ENCODE measurements around the gene AUTS2.

The AUTS2 gene

DNA sequence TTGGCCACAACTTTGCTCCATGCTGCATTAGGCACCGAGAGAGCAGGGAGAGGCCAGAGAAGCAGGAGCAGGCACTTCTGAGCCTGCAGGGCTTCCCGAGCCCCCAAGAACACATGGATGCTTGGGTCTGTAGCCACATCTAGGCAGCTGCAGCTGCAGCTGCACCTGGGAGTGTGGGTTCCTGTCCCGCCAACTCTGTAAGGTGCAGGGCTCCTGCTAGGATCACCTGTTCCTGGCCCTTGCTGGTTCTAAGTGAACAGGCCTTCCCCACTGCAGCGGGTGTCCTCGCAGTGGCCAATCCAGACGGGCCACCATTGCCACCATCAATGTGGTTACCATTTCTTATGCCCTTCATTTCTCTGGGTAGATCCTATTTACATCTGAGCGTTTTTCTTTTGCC lies 330.3 kb downstream of the AUTS2 start:
- DNase-seq: no peak

DNA sequence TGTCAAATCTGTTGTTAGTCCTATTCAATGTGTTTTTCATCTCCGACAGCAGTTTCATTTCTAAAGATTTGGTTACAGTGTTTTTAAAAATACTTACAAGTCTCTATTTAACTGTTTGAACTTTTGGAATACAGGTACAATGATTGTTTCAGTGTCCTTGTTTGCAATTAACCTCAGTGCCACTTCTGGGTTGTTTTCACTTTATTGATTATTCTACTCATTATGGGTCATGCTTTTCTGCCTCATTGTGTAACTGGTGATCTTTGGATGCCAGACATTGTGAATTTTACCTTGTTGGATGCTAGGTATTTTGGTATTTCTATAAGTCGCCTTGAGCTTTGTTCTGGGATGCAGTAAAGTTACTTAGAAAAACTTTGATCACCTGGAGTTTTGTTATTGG lies 331.3 kb downstream of the AUTS2 start:
- no peak for DNase-seq

DNA sequence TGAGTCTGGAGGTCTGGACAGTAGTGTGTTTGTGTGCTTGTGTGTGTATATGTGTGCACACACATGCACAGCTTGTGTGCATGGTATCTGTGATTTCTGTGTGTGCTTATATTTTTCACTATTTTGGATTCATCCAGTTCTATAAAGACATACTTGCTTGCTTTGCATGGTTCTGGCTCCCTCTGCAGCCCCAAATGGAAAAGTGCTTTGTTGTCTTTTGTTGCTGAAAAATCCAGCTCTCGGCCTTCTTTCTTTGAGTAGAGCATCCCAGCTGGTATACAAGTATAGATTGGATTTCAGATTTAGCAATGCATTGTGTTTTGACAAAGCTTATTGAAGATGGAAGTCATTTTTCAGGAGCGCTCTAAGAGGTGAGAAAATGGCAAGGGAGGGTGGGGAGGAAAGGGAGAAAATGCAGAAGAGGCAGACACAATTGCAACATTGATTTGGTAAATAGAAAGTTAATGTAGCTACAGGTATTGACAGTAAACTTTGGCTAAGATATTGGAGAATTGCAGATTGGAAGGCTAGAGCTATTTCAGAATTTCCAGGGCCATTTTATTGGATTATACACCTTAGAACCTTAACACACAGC lies 333.9 kb downstream of the AUTS2 start:
- DNase-seq: peak in 28 of 51 donors; percentile 1 to 71 (median 26)

DNA sequence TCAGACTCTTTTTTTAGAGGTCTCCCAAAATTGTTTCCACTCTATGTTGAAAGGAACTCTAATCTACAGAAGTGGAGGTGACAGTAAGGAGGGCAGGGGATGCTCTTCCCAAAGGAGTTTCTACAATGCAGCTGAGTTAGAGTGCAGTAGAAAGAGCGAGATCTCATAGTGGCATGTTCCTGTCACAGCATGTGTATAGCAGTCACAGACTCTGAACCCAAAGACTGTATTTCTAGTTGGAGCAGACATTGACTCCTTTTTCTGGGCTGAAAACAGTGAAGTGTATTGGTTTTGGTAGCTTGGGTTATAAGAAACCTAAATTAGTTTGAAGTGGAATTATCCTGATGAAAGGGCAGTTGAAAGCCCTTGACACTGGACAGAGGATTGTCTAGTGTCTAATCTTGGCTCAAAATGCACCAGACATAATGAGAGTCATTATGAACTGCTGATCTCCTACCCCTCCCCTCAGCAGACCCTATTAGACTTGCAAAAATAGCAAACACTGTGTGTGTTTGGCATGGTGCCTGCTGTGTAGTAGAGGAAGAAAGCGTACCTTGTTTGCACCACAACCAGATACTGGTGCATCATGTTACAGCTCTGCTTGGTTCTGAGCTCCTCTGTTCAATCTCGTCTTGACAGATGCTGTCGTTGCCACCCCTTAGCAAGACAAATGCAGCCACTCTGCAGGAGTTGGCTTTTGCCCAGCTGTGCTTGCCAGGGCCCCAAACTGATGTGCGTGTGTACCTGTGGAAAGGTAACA lies 336.0 kb downstream of the AUTS2 start:
- DNase-seq: peak in 42 of 51 donors; percentile 7 to 87 (median 60)

DNA sequence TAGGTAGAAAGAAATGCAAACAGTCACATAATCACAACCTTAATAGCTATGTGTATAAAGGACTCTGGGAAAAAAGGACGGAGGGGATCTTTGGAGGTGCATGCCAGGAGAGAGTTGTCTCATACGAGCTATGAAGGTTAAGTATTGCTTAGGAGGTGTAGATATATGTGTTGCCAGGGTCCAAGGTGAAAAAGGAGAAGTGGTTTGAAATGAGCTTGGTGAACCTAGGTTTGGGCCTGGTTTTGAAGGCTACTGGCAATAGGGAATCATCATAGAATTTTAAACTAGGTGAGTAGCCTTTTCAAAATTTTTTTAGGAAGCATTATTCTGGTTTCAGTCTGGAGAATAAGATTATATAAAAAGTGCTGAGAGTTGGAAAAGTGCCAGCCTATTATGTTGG lies 336.8 kb downstream of the AUTS2 start:
- DNase-seq: no peak

DNA sequence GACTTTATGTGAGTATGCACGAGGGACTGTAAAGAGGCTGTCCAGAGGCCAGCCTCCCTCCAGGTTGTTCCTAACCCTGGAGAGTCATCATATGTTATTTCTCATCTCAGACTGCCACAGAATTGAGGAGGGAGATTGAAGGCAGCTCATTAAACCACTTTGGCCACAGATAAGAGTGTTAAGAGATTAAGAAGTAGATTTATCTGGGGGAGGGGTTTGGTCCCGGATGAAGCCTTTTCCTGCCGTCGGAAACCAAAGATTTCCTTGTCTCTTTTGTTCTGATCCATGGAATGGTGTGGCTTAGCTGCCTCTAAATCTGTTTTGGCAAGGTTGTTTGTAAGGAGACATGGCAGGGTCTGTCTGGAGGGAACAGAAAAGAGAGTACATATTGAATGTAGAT lies 338.8 kb downstream of the AUTS2 start:
- DNase-seq: no peak

DNA sequence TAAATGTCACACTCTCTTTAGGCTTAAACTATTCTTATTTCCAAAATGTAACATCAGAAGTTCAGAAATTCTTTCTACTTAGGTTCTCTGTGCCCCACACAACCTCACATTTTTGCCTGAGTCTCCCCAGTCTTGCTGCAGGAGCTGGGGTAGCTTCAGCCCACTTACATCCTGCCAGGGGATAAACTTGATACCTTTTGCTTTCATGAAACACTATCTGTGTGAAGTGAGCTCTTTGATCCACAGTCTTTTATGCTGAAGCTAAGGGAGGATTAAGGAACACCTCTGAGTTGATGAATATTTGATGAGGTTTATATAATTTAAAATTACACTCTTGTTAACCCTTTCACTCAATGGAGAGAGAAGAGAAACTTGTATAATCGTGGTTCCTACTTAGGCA lies 341.0 kb downstream of the AUTS2 start:
- DNase-seq: no peak

DNA sequence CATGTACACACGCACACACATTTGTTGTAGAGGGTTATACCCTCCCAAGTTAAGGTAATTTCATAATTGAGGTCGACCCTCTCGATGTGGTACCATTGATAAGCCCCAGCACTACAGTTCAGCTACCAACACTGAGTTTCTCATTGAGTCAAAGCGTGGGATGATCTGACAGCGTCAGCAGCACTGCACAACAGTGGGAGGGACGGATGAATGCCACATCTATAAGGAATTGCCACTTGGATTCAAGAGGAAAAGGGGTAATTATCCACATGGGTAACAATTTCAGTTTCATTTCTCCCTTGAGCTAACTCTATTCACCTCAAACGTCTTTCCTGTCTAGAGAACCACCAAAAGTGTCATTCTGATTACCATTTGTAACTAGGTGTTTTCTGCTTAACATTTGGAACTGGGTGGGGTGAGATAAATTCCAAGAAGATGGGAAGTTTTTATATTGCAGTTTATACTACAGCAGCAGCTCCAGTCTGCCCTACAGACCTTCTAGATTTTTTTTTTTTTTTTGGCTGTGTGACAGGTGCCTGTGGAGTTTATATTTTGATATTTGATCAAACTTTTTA lies 342.9 kb downstream of the AUTS2 start:
- DNase-seq: no peak

DNA sequence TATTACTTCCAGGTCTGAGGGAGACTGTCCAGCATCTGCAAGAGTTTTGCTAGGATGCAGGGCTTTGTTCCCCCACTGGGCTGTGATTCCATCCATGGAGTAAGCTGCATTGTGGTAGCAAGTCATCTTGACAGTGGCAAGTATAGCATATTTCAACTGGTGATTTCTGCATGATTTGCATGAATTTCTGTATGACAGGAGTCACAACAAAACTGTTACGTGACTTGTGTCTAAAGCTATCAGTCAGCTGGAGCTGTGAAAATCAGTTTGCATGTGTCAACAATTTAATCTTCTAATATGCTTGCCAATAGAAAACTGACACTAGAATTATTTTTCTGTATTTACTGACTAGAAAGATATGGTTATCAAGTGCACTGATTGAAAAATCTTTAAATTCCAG lies 344.3 kb downstream of the AUTS2 start:
- no peak for DNase-seq

DNA sequence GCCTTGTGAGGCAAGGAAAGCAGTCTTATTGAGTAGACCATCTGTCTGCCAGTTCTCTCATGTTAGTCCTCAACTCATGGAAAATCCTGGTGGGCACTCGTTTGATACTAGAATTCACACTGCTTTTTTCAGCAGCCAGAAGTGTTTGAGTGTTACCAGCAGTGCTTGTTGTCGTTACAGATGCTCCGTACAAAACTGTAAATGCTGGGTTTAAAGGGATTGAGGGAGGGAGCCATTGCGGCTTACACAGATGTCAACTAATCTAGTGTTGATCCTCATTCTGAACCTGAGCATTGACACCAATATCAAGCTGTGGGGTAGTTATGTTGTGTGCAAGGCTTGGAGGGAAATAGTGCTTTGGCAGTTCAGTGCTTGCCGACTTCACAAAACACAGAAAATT lies 348.6 kb downstream of the AUTS2 start:
- no peak for DNase-seq

DNA sequence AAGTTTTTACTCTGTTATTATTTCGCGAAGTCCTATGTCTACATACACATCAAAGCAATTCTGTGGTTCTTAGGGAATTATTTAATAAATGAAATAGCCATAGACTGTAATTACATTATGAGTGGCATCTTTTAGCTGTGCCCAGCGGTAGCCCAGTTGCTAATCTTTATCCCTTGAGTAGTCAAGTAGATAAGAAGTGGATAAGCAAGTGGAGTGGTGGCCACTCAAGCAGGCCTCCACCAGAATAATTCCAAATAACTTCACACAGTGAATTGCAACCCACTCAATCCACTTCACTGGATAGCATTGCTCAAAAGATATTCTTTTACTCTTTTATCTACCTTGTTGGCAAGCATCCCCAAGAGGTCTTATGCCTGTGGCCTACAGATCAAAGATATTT lies 349.7 kb downstream of the AUTS2 start:
- DNase-seq: no peak

DNA sequence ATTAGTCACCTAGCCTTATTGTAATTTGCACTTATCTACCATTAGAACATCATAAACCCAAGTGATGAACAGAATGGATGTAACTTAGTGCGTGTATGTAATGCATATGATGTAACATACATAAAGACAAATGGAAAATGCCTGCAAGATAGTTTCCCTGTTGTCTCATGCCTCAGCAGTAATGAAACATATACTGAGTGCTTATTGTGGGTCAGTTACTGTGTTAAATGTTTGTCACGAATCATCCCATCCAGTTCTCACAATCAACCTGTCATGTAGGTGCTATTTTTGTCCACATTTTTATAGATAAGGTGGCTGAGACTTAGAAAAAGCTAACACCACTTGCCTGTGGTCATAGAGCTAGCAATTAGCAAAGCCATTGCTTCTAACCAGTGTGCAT lies 350.8 kb downstream of the AUTS2 start:
- no peak for DNase-seq

DNA sequence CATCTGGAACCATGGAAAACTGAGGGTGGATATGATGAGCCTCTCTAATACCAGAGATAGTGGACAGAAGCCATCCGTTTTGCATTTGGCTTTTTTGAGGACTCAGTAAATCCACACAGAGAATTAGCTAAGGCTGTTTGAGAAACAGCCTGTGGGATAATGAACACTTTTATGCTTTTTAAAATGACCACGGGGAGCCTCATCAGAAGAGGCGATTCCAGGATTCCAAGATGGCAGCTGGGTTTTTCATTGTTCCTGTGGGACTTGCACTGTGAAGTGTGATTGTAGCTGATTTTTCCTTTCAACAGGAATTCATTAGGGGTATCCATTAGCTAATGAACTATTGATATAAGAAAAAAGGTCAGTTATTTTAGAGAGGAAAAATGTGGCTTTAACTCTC lies 353.2 kb downstream of the AUTS2 start:
- DNase-seq: no peak

DNA sequence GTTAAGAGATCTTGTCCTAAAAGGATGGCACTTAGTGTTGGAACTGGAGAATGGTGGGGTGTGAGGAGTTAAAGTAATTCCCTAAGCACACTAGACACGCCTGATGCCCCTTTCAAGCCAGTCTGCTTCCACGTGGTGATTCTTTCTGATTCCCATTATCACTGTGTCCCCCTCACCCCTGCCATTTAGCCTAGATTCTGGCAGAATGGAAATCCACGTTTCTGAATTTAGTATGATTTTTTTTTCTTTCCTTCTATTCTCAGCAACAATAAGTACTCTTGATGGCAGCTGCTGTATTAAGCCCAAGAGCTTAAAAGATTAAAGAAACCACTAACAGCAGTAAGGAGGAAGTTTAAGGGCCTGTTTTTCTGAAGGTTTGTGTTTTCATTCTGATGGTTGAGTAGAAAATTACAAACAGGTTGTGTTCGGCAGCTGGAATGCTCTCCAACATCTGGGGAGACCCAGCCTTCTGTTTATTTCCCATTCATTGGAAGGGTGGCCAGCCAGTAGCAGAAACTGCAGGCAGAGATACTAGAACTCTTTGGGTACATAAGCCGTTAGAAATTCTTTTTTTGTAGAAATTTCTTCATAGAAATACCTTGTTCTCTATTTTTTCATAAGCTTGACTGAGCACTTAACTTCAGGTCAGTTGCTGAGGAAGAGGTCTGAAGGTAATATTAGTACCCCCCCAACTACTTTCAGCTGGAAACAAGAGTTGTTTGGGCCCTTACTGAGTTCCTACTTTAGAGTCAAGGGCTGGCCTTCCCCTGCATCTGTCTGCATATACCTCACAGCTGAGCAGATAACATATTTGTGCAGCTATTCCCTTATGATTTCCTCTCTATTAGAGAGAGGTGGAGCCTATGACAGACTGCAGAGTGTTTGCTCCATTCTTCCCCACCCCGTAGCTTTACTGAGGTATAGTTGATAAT lies 355.1 kb downstream of the AUTS2 start:
- no peak for DNase-seq

DNA sequence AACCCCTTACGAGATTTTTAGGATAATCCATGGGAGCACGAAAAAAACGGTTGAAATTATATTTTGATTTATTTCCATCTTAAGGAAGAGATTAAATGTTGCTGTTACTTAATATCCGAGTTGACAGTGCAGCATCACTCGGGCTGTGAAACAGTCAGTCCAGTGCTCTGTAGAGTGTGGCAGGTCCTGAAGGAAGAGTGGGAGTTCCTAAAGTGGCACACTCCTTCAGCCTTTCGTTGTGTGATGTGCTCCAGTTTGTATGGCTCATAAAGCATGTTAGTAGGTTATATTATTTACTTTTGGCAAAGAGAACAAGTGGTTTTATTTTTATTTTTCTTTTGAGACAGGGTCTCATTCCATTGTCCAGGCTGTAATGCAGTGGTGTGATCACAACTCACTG lies 358.3 kb downstream of the AUTS2 start:
- DNase-seq: no peak

DNA sequence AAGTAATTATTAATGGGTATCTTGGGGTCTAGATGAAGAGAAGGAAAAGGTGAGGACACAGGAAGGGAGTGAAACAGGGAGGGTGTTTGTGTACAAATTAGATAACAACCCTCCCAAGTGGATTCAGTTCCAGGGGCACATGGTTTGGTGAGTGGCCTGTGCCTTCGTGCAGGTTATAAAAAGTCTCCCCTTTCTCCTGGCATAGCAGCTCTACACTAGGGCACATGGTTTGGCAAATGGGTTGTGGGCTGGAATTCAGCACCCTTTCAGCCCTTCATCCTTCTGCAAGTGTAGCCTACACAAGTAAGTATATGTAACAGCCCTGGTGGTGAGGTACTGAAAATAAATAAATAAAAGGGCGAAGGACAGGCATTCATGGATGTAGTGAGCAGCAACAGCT lies 359.4 kb downstream of the AUTS2 start:
- DNase-seq: no peak

DNA sequence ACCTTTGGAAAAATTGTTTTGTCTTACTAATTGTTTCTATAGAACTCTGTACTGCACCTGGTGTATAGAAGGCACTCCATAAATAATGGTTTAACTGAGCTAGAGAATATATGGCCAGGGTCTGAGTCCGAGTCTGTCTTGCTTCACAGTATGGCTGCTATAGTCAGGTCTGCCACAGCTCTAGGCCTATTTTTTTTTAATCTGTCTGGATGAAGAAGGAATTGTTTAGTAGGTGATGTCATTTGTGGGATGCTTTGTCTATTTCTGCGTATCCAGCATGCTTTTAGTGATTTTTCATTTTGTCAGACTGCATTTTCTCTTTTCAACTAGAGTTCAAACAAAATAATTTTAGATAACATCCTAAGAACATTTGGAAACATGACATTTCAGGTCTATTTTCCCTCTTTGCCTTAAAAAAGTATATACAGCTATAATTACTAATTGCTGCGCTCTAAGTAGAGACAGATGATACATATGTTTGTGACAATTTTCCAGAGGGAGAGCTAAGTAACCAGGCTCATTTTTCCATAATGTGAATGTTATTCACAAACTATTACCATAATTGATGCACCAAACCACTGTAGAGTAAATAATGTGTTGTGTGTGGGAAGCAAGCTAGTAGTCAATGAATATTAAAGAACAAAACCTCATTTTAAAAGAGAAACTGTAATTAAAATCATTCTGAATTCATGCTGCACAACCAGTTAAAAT lies 361.7 kb downstream of the AUTS2 start:
- no peak for DNase-seq

DNA sequence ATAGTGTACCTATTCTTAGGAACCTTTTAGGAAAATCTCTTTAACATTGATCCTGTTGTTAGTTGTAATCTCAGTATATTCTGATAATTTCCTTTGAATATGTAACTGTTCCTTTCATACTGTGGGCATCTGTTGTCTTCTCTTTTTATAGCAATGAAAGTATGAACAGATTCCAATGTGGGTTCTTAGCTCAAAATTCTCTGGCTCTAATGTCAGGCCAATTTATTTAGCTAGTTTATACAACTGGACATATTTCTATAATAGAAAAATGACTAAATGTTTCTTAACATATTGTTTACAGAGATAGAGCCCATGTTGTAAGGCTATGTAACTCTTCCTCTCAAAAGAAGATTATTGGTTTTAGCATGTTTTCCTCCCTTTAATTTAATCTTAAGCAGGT lies 363.2 kb downstream of the AUTS2 start:
- DNase-seq: no peak

DNA sequence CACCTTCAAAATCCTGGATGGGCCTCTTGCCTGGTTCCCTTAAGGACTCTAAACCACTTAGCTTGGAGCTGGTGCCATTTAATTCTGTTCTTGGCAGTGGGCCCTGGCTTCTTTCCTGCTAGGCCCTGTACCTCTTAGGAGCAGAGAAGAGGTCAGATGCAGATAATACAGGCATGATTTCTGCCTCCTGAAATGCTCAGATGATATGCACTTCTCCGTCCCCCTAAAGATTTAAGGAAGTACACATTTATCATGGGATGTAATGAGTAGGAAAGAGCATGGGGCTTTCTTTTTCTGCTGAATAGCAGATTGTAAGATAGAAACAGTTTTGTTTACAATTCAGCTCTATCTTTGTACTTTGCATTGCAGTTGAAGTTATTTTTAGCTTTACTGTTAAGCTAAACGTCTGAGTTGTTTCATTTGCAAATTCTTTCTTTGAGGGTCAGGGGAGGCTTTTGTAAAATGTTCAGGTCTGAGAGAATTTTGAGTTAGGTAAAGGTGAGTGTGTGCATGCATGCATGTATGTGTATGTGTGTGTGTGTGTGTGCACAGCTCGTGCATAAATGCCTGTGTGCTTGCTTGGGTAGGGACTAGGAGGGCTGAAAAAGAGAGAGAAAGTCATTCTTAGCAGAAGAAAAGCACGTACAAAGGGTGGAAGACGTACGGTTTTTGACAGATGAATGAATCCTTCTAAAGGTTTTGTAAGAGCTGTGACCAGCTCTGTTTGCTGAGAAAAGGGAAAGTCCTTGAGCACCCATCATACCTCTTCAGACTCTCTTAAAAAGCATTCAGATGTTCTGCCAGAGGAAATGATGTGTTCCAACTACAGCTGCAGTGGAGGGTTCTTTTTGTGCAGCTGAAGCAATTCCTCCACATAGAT lies 364.2 kb downstream of the AUTS2 start:
- DNase-seq: peak in 8 of 51 donors; percentile 1 to 13 (median 4)

DNA sequence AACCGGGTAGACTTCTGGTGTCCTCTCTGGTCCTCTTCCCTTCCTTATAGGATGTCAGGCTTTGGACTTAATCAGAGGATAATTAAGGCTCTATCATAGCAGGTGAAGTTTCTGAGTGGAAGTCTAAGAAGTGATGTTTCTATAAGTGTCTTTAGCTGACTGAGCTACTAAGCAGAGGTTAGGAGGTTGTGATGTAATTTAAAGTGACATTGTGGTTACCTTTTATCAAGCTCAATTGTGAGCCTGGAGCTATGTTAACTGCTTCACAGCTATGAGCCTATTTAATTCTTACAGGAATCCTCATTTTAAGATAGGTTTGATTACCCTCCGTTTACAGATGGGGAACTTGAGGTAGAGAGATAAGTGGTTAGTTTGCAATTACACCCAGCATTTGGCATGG lies 365.1 kb downstream of the AUTS2 start:
- no peak for DNase-seq

All from hypothalamus (tissue), 51 donors.